Endothelial cell of umbilical vein (primary cell): ENCODE data around the gene PHF1. TPM values are rescaled to one million over a fixed set of nuclear protein-coding genes. Genes with fewer than 3 reads are reported as not detected.
"Not testable (repeated sequence)": the region's sequence is repeated elsewhere in the genome, so short reads cannot be mapped to it uniquely, and the experiment has no call there.

Source experiments
- BruUV-seq: library from RNA; stranded (reverse); fragments of 400-500 nt; replicated peaks from 2 replicates; lab custom pipeline; 2021; lab: Mats Ljungman, UMichigan
- CTCF ChIA-PET: fragments of 300-600, 350-600 bp; sonication (Branson Sonifier 250); formaldehyde crosslinking; loops from one replicate; lab custom pipeline; 2021; ENCODE audit warnings: antibody characterized with exemption, inconsistent platforms; lab: Charles Lee
- POLR2A ChIA-PET: fragments of 300-600, 350-600 bp; sonication (Branson Sonifier 250); formaldehyde crosslinking; loops from one replicate; lab custom pipeline; 2021; ENCODE audit warnings: antibody characterized with exemption, inconsistent platforms; lab: Charles Lee
- DNase-seq: peaks from one replicate; pipeline ENCODE4 v3.0.0-alpha.2; 2011; ENCODE audit warnings: low read depth, low spot score
- FAIRE-seq: peaks from 2 replicates; lab custom pipeline; 2011; peaks lifted over from hg19 to GRCh38; lab: Jason Lieb, UNC
- H2AFZ ChIP-seq: 2 replicates; pipeline ENCODE4 v1.6.0; 2012; ENCODE audit warnings: low read depth, low read length, control low read depth, inconsistent platforms
- H3K27ac ChIP-seq: 2 replicates; pipeline ENCODE4 v1.5.1; 2011; ENCODE audit warnings: low read depth, mild to moderate bottlenecking, control low read depth, low read length, moderate library complexity; ENCODE audit not compliant: insufficient read depth
- H3K27me3 ChIP-seq, 2 experiments: 2 replicates each; pipeline versions ENCODE4 v1.6.0 to v1.6.1; 2011; ENCODE audit warnings: low read length in 2 of 2, mixed read lengths in 1 of 2; ENCODE audit not compliant: control insufficient read depth in 2 of 2, insufficient read depth in 2 of 2
- H3K36me3 ChIP-seq, 2 experiments: 2 replicates in 1 of 2; 3 replicates in 1 of 2; pipeline ENCODE4 v1.5.1; 2011; ENCODE audit warnings: low read length in 2 of 2, mild to moderate bottlenecking in 1 of 2, moderate library complexity in 1 of 2; ENCODE audit not compliant: control insufficient read depth in 2 of 2, insufficient read depth in 2 of 2; ENCODE audit errors: extremely low read depth in 1 of 2
- H3K4me1 ChIP-seq: 3 replicates; pipeline ENCODE4 v1.5.1; 2011; ENCODE audit warnings: mild to moderate bottlenecking, low read length; ENCODE audit not compliant: control insufficient read depth, insufficient read depth; ENCODE audit errors: extremely low read depth
- H3K4me2 ChIP-seq: 2 replicates; pipeline ENCODE4 v1.6.1; 2011; ENCODE audit warnings: low read length, control low read depth, mixed read lengths; ENCODE audit not compliant: insufficient read depth
- H3K4me3 ChIP-seq, 3 experiments: fragments of 200-600 bp in 1 of 3; sonication (generic), shearing (Covaris generic) in 1 of 3; replicated peaks in 1 of 3; 2 replicates each; pipeline ENCODE4 v1.5.1; 2011 to 2016; ENCODE audit warnings: control low read depth in 3 of 3, low read length in 3 of 3, mild to moderate bottlenecking in 2 of 3, inconsistent platforms in 1 of 3, low read depth in 1 of 3, moderate library complexity in 1 of 3; ENCODE audit not compliant: insufficient read depth in 1 of 3
- H3K79me2 ChIP-seq: 2 replicates; pipeline ENCODE4 v1.6.0; 2012; ENCODE audit warnings: low read length, inconsistent platforms; ENCODE audit not compliant: control insufficient read depth, insufficient read depth
- H3K9ac ChIP-seq: replicated peaks from 2 replicates; pipeline ENCODE3; 2011; ENCODE audit warnings: low read length, control low read depth; ENCODE audit not compliant: insufficient read depth; ENCODE audit errors: extremely low read depth
- H3K9me1 ChIP-seq: replicated peaks from 3 replicates; pipeline ENCODE4 v1.6.0; 2011; ENCODE audit warnings: mild to moderate bottlenecking, low read length; ENCODE audit not compliant: control insufficient read depth, insufficient read depth; ENCODE audit errors: extremely low read depth
- H3K9me3 ChIP-seq: replicated peaks from 2 replicates; pipeline ENCODE4 v1.5.1; 2012; ENCODE audit warnings: low read length, inconsistent platforms; ENCODE audit not compliant: control insufficient read depth, insufficient read depth
- H4K20me1 ChIP-seq: replicated peaks from 2 replicates; pipeline ENCODE3; 2011; ENCODE audit warnings: mild to moderate bottlenecking, low read length; ENCODE audit not compliant: control insufficient read depth, insufficient read depth; ENCODE audit errors: extremely low read depth
- FOS ChIP-seq: IDR thresholded peaks from 2 replicates; pipeline ENCODE4 v1.6.1; 2011; ENCODE audit warnings: mild to moderate bottlenecking, low read length, moderate library complexity, borderline replicate concordance; ENCODE audit not compliant: insufficient read depth
- dilution Hi-C: fragments of 300-500 bp; cut with MboI; formaldehyde crosslinking; loops from one replicate; pipeline ENCODE4 v1.15.0; 2019; ENCODE audit warnings: low sequenced_read_pairs; ENCODE audit not compliant: extremely low pct_ligation_motif_present
- intact Hi-C: fragments of 100-400 bp; cut with micrococcal nuclease; formaldehyde crosslinking; loops from one replicate; pipeline ENCODE4 v1.10.0; 2022
- polyA plus RNA-seq, 4 experiments: library from polyadenylated mRNA; depleted of rRNA in 3 of 4; stranded (reverse) in 3 of 4; unstranded in 1 of 4; fragments of >200 nt; gene quantifications; 2 replicates each; pipeline versions ENCODE4 v1.2.1 to v1.2.3, GENCODE V29; 2011 to 2012; ENCODE audit warnings: missing spikeins in 1 of 4
- total RNA-seq: library from RNA; stranded (reverse); gene quantifications from 2 replicates; pipeline ENCODE4 v1.2.3, GENCODE V29; 2021

The PHF1 gene
- total and polyA plus RNA-seq, 2 donors (not counting 3 experiments of a cell fraction or from before 2014, with no cell fraction given), result 32.5 to 53.1 TPM

DNA sequence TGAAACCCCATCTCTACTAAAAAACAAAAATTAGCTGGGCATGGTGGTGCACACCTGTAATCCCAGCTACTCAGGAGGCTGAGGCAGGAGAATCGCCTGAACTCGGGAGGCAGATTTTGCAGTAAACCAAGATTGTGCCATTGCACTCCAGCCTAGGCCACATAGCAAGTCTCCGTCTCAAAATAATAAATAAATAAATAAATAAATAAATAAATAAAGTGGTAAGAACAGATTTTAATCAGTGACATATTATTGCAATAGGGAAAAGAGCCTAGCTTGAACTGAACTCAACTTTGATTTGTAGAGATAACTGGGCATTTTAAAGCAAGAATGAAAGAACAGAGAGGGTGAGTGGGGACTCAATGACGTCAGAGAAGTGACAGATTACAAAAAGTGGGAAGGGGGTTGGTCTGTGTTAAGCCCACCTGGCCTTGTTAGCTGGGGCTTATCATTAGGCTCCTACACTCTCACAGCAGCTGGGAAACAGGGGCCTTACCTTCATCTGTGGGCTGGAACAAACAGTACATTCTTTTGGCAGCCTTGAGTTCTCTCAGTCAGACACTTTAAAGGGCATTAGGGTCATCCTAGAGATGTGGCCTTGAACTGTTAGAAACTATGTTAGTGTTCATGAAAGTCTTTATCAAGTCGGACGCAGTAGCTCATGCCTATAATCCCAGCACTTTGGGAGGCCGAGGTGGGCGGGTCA, 43.7 kb upstream of the PHF1 start:
- Histone ChIP-seq H3K27me3 (peaks cover 0 to 2% of the 10 kb centered on the region in 2 experiments), H3K27ac (no peak overlapping the region), H2AFZ (no peak overlapping the region), H4K20me1 (no peaks in the 10 kb centered on the region), H3K9me1 (no peaks in the 10 kb centered on the region), H3K4me2 (no peak overlapping the region), H3K9ac (no peak overlapping the region), H3K4me1 (no peaks in the 10 kb centered on the region), H3K36me3 (no peaks in the 10 kb centered on the region), H3K9me3 (no peaks in the 10 kb centered on the region), H3K4me3 (no peak overlapping the region), H3K79me2 (no peaks in the 10 kb centered on the region)
- no peak for DNase-seq
- CTCF ChIA-PET, result no interaction called here
- TF ChIP-seq FOS, result no peak
- intact Hi-C loops, result no loop called here
- POLR2A ChIA-PET, result no interaction called here
- BruUV-seq, result no TSS peak
- no peak for FAIRE-seq
- dilution Hi-C loops, result no loop called here

- H3K27ac ChIP-seq, DNase-seq, H3K4me1 ChIP-seq, dilution Hi-C loops, CTCF ChIA-PET, H3K9ac ChIP-seq, H4K20me1 ChIP-seq, FAIRE-seq, H2AFZ ChIP-seq, intact Hi-C loops, H3K4me2 ChIP-seq, H3K36me3 ChIP-seq, H3K9me3 ChIP-seq, POLR2A ChIA-PET, H3K27me3 ChIP-seq, BruUV-seq, H3K9me1 ChIP-seq, H3K4me3 ChIP-seq, H3K79me2 ChIP-seq: not testable (repeated sequence)
These were observed 43.1 kb upstream of the PHF1 start for GRCh38 chr6:33367715-33368025.

DNA sequence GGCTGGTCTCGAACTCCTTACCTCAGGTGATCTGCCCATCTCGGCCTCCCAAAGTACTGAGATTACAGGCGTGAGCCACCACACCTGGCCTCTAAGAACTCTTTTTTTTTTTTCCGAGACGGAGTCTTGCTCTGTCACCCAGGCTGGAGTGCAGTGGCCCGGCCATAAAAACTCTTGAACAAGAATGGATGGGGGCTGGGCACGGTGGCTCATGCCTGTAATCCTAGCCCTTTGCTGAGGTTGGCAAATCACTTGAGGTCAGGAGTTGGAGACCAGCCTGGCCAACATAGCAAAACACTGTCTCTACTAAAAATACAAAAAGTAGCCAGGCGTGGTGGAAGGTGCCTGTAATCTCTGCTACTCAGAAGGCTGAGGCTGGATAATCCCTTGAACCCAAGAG, 38.9 kb upstream of the PHF1 start:
- H4K20me1 ChIP-seq, H2AFZ ChIP-seq, dilution Hi-C loops, H3K27me3 ChIP-seq, H3K36me3 ChIP-seq, FAIRE-seq, POLR2A ChIA-PET, H3K4me3 ChIP-seq, H3K27ac ChIP-seq, intact Hi-C loops, H3K4me2 ChIP-seq, H3K79me2 ChIP-seq, BruUV-seq, H3K9me1 ChIP-seq, H3K9me3 ChIP-seq, H3K9ac ChIP-seq, DNase-seq, H3K4me1 ChIP-seq: not testable (repeated sequence)
- CTCF ChIA-PET, result interaction anchor here (1.2 kb wide), 1 partner anchor 27 kb away, joined by 4 read pairs; no protein-coding TSS in a partner anchor
